Measurements from ENCODE around the gene GZMH.

The GZMH gene

DNA sequence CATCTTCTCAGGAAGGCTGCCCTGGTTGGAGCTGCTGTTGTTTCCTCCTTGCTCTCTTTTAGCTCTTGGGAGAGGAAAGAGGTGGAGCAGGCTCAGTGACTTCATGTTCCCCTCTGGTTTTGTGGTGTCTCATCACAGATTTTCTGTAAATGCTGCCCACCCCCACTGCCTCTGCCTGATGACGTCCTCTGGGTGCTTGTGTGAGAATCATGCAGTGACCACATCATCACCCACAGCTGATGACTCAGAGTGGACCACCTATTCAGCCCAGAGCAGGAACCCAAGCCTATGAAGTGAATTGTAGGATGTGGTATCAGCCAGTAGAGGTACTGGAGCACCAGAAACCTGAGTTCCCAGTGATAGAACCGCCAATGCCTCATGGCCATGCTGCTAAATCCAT lies 24.7 kb upstream of the GZMH start, which contains the start of gene GZMB:
Gene GZMB, minus strand, starts transcription at position 33 of the 400 bp plus-strand sequence. Its CDS starts 30 bp downstream, at position 3.
- Histone ChIP-seq H3K79me2 (ENCODE audit: insufficient read depth, low read length) (no peaks in the 10 kb centered on the region), H3K4me2 (ENCODE audit: low read length) (no peak within 1 kb of the TSS), H3K4me1 (ENCODE audit: insufficient read depth, low read length, severe bottlenecking) (no peaks in the 10 kb centered on the region), H3K9me3 (ENCODE audit: low read length) (no peaks in the 10 kb centered on the region), H3K9ac (ENCODE audit: low read length) (no peak within 1 kb of the TSS), H3K4me3 (ENCODE audit: low read depth, low read length, poor library complexity, severe bottlenecking) (no peak within 1 kb of the TSS), H4K20me1 (ENCODE audit: insufficient read depth, low read length) (no peaks in the 10 kb centered on the region), H2AFZ (ENCODE audit: low read length) (no peak within 1 kb of the TSS), H3K27me3 (ENCODE audit: insufficient read depth, low read length) (no peaks in the 10 kb centered on the region), H3K9me2 (ENCODE audit: low read depth, low read length) (no peaks in the 10 kb centered on the region), H3K36me3 (ENCODE audit: insufficient read depth, low read length) (no peaks in the 10 kb centered on the region), H3K27ac (ENCODE audit: low read depth, low read length, poor library complexity, severe bottlenecking) (no peak within 1 kb of the TSS), H3F3A (ENCODE audit: insufficient read depth, low read length) (no peaks in the 10 kb centered on the region)
- TF ChIP-seq, protein P1, sequence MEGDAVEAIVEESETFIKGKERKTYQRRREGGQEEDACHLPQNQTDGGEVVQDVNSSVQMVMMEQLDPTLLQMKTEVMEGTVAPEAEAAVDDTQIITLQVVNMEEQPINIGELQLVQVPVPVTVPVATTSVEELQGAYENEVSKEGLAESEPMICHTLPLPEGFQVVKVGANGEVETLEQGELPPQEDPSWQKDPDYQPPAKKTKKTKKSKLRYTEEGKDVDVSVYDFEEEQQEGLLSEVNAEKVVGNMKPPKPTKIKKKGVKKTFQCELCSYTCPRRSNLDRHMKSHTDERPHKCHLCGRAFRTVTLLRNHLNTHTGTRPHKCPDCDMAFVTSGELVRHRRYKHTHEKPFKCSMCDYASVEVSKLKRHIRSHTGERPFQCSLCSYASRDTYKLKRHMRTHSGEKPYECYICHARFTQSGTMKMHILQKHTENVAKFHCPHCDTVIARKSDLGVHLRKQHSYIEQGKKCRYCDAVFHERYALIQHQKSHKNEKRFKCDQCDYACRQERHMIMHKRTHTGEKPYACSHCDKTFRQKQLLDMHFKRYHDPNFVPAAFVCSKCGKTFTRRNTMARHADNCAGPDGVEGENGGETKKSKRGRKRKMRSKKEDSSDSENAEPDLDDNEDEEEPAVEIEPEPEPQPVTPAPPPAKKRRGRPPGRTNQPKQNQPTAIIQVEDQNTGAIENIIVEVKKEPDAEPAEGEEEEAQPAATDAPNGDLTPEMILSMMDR (IDR thresholded peaks at IDR 0.05; ENCODE audit: low read length) = no peak
- no peak for TF ChIP-seq EZH2 (IDR thresholded peaks at IDR 0.05; ENCODE audit: borderline replicate concordance, low read length)

DNA sequence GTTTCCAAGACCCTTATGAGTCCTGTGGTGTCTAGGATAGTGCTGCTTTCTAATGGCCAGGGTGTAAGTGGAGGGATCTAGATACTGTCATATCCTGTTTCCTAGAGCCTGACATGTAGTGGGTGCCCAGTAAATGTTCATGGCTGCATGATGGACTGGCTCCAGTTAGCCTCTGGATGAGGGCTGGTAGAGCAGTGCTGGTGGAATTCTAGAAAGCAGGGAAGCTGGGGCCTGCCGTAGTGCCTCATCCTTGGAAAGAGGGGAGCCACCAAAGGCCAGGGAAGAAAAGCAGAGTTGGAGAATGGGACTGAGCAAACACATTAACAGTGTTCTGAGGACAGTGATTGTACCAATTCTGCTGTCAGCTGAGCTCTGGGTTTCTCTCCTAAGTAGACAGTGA lies 23.9 kb upstream of the GZMH start:
- H3K36me3 ChIP-seq (ENCODE audit: insufficient read depth, low read length) = no peaks in the 10 kb centered on the region
- no peaks in the 10 kb centered on the region for H3K4me1 ChIP-seq (ENCODE audit: insufficient read depth, low read length, severe bottlenecking)
- no peaks in the 10 kb centered on the region for H3F3A ChIP-seq (ENCODE audit: insufficient read depth, low read length)
- H3K79me2 ChIP-seq (ENCODE audit: insufficient read depth, low read length) = no peaks in the 10 kb centered on the region
- TF ChIP-seq, protein P1 (IDR thresholded peaks at IDR 0.05; ENCODE audit: low read length) = no peak
- TF ChIP-seq EZH2 (IDR thresholded peaks at IDR 0.05; ENCODE audit: borderline replicate concordance, low read length) = no peak
- H3K27ac ChIP-seq (ENCODE audit: low read depth, low read length, poor library complexity, severe bottlenecking) = no peak overlapping the region
- H3K9me3 ChIP-seq (ENCODE audit: low read length) = no peaks in the 10 kb centered on the region
- no peaks in the 10 kb centered on the region for H4K20me1 ChIP-seq (ENCODE audit: insufficient read depth, low read length)
- H3K4me2 ChIP-seq (ENCODE audit: low read length) = no peak overlapping the region
- no peaks in the 10 kb centered on the region for H3K27me3 ChIP-seq (ENCODE audit: insufficient read depth, low read length)
- H2AFZ ChIP-seq (ENCODE audit: low read length) = no peak overlapping the region
- H3K9ac ChIP-seq (ENCODE audit: low read length) = no peak overlapping the region
- H3K9me2 ChIP-seq (ENCODE audit: low read depth, low read length) = no peaks in the 10 kb centered on the region
- no peak overlapping the region for H3K4me3 ChIP-seq (ENCODE audit: low read depth, low read length, poor library complexity, severe bottlenecking)

DNA sequence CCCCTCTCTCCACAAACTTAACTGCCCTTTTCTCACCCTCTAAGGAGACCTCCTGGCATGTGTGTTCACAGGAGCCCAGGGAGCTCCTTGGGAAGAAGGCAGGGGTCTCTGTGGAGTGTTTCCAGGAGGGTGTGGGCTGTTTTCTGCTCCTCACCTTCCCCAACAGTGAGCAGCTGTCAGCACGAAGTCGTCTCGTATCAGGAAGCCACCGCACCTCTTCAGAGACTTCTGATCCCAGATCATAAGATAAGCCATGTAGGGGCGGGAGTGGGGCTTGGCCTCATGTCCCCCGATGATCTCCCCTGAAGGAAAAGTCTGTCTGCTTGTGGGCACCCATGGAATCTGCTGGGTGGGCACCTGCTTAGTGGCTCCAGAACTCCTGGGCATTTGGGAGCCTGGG lies 23.3 kb upstream of the GZMH start:
- no peaks in the 10 kb centered on the region for H4K20me1 ChIP-seq (ENCODE audit: insufficient read depth, low read length)
- no peak overlapping the region for H3K9ac ChIP-seq (ENCODE audit: low read length)
- TF ChIP-seq EZH2 (IDR thresholded peaks at IDR 0.05; ENCODE audit: borderline replicate concordance, low read length) = no peak
- TF ChIP-seq, protein P1 (IDR thresholded peaks at IDR 0.05; ENCODE audit: low read length) = no peak
- H3K9me3 ChIP-seq (ENCODE audit: low read length) = no peaks in the 10 kb centered on the region
- no peaks in the 10 kb centered on the region for H3K36me3 ChIP-seq (ENCODE audit: insufficient read depth, low read length)
- H3K4me2 ChIP-seq (ENCODE audit: low read length) = no peak overlapping the region
- no peak overlapping the region for H3K27ac ChIP-seq (ENCODE audit: low read depth, low read length, poor library complexity, severe bottlenecking)
- H3K27me3 ChIP-seq (ENCODE audit: insufficient read depth, low read length) = no peaks in the 10 kb centered on the region
- H3K79me2 ChIP-seq (ENCODE audit: insufficient read depth, low read length) = no peaks in the 10 kb centered on the region
- H2AFZ ChIP-seq (ENCODE audit: low read length) = no peak overlapping the region
- H3K9me2 ChIP-seq (ENCODE audit: low read depth, low read length) = no peaks in the 10 kb centered on the region
- H3K4me1 ChIP-seq (ENCODE audit: insufficient read depth, low read length, severe bottlenecking) = no peaks in the 10 kb centered on the region
- no peaks in the 10 kb centered on the region for H3F3A ChIP-seq (ENCODE audit: insufficient read depth, low read length)
- H3K4me3 ChIP-seq (ENCODE audit: low read depth, low read length, poor library complexity, severe bottlenecking) = no peak overlapping the region

All from OCI-LY1 (cell line).